HG02973 (cell line): Measurements from ENCODE around the gene NEURL3.

ENCODE experiments used
- ATAC-seq: cut with Tn5 transposase; IDR thresholded peaks from one replicate; pipeline ENCODE4 v1.9.1; 2021; ENCODE audit warnings: moderate library complexity; ENCODE audit not compliant: unreplicated experiment

The NEURL3 gene

DNA sequence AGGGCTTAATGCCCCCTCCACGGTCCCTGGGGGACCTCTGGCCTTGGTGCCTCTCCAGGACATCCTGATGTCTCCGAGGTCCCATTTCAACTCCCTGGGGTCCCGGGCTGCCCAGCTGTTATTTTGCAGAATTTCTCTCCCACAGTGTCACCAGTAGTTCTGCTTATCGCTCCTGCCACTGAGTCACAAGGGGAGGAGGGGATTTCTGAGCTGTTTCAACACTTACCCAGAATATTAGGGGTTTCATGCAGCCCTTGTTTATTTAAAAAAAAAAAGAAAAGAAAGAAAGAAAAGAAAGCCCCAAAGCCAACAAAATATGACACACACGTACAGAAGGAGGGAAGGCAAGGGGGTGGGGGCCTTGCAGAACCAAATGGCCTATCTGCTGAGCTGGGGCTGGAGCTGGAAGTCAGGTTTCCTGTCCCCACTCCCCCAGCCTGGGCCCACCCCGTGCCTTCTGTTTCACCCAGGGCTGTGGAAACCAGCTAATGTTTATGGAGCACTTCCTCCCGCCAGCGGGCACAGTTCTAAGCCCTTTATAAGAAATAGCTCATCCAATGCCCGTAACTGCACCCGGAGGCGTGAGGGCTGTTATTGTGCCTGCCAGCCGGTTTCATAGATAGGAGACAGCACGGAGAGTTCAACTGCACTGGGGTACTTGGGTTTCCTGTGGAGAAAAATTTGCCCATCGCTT, 23.0 kb upstream of the NEURL3 start:
- no peak for ATAC-seq

DNA sequence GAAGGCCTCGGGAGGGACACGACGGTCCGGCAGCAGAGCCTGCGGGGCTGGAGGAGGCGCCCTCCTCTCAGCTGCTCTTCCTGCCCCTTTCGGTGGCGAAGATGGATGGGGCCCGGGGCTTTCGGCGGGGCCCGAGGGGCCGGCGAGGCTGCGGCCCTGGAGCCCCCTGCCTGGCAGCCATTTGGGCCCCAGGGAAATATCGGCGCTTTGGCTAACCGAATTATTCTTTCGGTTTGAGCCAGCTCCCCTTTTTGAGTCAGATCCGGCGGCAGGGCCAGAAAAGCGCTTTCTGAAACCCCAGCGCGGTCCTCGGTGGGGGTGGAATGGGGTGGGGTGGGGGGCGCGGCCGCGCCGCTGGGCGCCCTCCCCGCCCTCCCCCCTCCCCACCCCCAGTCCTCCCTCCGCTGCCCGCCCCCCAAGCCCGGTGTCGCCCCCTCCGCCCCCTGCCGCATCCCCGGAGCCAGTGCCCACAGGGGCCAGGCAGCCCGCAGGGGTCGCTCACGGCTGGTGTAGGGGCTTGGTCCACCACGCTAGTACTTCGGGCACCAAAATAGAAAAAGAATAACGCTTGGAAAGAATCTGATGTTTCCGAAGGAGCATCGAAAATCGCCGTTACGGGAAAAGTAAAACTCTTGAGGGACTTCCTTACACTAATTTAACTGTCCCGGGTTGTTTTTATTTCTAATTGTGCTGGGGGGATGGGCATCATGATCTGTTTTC, 22.3 kb upstream of the NEURL3 start:
- peak; percentile 41 for ATAC-seq

DNA sequence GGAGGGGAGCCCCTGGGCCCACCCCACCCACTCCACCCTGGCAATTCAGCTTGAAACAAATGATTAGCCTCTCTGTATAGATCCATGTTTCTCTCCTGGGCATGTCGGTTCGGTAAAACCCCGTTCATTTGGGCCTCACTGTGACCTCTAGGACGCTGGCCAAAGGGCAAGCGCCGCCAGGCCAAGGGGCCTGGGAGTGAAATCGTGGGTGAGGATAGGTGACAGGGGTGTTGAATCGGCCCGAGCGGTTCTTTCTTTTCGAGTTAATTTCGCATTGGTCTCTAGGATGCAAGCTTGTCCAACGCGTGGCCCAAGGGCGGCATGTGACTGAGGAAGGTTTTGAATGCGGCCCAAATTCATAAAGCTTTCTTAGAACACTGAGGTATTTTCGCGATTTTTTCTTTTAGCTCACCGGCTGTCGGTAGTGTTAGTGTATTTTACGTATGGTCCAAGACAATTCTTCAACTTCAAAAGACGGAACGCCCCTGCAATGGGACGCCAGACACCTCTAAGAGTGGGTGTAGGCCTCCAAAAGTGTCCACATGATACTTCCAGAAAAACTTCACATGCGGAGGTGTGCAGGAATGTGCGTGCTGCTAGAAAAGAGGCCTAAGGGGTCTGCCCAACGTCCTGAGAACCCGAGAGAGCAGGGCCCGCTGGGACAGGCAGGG, 21.6 kb upstream of the NEURL3 start:
- no peak for ATAC-seq

DNA sequence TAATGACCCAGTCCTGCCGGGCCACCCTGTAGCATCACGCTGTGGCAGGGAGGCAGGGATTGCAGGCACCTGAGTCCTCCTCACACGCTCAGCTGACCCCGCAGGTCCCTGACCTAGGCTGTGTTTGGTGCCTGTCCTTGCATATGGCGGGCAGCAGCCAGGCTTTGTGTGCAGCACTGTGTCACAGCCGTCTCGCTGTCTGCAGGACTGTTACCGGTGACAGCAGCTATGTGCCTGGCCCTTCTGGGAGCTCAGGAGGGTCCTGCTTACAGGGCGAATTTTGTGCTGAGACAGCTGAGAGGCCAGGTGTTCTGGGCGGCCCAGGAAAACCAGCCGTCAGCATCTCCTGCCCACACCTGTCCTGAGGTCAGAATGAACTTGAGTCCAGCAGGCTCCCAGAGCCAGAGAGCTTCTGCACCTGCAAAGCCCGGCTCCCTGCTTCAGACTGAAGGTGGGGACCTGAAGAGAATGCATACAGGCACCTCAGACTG, 21.0 kb upstream of the NEURL3 start:
- ATAC-seq, result no peak

DNA sequence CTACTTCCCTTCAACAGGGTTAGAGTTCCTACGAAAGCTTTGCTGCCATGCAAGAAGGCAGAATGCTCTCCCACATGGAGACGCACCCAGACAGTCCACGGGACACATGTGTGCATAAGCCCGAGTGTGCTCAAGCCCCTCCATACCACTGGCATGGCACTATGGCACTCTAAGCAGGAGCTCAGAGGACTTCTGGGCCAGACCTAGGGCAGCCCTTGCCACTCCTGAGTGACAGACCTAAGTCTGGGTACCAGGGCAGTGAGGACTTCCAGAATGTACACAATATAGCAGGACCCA, 20.0 kb upstream of the NEURL3 start:
- no peak for ATAC-seq

DNA sequence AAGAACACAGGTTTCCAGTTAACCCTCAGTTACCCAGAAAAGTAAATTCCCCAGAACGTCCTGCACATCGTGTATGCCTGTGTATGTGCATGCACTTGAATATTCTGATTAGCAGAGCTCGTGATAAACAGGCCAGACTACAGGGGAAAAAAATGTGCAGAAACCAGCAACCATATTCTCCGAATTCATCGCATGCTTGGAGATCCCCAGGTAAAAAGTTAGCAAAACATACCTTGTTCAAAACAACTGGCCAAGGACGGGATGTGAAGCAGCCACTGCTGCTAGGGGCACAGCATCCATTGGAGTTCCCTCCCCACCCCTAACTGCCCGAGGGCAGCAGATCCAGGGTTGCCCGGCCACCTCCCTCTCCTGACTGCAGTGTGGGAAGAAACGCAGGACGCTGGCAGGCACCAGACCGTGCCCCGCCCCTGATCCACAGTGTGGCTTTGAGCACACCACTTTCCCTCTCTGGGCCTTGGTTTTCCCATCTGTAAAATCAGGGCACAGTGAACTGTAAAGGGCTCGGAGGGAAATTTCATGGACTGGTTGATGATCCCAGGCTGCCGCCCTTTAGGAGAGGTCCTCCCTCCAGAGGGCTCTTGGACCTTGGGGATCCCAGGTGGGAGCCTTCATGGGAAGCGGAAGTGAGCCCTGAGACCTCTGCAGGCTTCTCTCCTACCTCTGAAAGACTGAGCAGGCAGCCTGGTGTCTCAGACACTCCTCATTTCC, 19.5 kb upstream of the NEURL3 start:
- no peak for ATAC-seq

DNA sequence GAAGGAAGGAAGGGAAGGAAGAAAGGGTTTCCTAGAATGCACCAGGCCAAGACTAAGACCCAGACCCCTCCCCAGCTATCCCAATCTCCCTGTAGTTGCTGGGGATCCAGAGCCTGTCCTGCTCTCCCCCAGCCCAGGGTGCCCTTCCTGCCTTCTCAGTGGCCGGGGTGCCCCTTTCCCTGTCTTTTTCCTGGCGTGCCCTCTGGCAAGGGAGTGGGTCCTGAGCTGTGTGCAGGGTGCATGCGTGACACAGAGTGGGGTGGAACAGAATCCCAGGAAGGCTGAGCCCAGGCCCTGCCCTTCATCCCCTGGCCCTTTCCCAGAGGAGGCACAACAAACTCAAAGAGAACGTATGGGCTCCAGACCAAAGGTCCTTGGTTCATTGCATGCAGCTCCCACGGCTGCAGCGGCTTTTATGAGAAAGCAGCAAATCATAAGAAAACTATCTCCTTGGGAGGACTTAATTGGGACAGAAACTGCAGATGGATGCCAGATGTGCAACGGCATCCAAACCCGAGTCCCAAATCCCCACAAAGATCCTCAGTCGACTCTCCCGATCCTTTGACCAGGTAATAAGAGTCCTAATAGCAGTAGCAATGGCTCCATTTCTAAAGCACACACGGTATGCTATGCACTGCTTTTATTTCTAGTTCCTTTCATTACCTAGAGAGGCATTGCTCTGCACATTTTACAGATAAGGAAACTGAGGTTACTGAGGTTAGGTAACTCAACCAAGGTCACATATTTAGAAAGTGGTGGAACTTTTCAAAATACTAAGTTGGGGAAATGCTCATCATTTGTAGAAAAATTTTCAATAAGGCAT, 18.7 kb upstream of the NEURL3 start:
- no peak for ATAC-seq

DNA sequence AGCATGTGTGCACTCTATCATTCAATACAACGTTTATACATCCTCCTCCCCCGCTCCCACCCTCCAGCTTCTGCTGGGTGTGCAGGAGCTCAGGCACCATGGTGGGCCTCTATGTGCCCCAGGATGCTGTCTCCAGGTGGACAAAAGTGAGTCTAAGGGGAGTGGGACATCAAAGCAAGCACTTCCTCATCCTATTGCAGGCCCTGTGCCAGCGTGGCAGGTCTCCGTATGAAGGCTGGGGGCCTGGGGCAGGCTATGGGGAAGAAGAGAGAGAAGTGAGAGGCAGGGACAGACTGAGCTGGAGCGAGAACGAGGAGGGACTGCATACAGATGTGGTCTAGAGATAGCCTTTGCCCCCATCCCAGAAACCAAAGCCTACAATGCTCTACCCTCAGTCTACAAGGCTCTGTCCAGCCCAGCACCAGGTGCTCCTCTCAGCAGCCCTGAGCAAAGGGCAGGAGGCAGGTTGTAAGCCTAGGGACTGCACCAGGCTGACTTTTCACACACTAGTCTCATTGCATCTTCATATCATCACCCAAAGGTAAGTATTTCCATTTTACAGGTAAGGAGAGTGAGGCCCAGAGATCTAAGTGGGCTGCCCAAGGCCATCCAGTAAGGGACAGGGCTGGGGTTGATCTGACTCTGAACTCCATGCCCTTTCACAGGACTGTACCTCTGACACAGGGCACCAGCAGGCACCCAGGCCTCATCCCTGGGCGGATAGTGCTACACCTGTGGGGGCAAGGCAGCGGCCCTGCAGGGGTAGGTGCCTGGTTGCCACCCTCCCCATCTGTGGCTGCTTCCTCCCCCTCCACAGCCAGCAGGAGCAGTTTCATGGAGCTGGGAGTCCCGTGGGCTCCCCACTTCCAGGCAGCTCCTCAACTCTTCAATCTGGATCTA, 17.4 kb upstream of the NEURL3 start:
- no peak for ATAC-seq

DNA sequence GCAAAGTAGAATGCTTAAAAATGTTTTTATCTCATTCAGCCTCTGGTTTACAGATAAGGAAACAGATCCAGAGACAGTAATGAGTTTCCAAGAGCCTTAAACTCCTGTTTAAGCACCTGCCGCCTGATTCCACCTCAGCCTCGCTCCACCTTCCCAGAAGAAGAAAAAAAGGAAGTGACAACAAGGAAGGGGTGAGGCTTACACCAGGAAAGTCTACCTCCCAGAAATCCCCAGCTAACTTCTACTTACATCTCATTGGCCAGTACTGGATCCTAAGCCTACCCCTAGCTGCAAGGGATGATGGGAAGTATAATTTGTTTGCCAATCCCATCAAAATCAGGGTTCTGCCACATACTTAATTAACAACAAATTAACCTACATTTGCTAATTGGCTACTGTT, 16.1 kb upstream of the NEURL3 start:
- ATAC-seq, result no peak

DNA sequence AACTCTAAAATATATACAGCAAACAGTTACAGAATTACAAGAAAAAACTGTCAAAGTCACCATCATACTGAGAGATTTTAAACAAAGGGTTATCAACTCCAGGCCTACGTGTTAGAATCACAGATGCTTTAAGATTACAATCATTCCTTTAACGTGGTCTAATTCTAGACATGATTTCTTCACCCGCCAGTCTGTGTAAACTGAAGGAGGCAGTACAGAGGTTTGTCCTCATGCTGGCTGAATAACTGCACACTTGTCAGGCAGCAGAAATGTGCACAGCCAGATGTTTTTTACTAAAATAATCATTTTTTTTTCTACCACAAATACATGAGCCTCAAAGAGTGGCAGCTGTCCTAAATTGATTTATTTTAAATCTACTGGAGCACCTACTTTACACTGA, 15.5 kb upstream of the NEURL3 start:
- ATAC-seq, result no peak

DNA sequence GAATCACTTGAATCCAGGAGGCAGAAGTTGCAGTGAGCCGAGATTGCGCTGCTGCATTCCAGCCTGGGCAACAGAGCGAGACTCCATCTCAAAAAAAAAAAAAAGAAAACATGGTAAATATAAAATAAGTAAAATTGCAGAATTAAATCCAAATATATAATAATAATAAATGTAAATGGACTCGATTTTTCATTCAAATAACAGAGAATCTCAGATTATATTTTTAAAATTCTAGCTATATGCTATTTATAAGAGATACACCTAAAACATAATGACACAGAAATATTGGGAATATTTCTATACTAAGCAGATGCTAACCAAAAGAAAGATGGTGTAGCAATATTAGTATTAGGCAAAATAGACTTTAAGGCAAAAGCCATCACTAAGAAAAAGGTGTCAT, 15.1 kb upstream of the NEURL3 start:
- no peak for ATAC-seq

DNA sequence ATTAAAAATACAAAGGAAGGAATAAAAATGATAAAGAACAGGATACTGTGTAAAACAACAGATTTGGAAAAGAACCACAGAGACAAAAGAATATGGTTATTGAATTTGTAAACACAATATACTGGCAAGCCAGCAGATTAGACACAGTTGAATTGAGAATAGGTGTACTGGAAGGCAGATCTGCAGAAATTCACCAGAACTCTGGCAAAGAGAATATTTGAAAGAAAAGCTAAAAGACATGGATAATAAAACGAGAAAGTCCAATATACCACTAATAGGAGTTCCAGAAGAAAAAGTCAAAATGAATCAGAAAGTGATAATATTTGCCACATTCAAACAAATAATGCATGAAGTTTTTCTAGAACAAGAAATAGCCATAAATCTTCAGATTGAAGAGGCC, 11.9 kb upstream of the NEURL3 start:
- no peak for ATAC-seq

DNA sequence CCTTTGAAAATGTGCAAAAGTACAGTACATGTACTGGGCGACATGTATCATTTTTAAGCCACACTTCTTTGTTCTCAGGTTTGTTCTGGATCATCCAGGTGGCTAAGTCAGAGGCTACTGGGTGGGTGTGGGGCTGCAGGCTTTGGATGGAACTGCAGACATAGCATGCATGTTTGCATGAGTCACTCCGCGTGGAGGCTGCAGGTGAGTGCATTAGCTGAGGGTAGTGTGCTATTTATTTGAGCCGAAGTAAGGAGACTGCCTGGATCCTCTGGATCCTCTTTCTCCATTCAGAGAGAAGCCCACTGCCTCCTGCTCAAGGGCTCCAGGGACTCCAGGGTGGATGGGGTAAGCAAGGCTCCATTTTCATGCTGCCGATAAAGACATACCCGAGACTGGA, 9.4 kb upstream of the NEURL3 start:
- ATAC-seq, result no peak

DNA sequence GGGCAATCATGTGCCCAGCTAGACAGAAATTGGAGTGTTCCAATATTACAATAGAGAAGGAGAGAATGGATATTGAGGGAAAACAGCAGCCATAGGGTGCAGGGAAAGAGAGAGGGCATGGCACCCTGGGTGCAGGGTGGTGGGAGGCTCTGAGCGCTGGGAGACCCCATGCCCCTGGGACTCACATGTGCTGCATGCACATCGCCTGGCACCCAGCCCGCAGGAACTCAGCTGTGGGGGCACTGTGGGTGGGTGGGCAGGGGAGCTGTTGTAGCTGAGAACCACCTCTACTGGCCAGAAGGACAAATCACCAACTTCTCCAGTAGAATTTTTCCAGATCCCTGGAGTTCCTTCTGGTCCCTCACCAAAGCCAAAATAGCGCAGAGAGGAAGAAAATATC, 7.2 kb upstream of the NEURL3 start:
- ATAC-seq, result no peak

DNA sequence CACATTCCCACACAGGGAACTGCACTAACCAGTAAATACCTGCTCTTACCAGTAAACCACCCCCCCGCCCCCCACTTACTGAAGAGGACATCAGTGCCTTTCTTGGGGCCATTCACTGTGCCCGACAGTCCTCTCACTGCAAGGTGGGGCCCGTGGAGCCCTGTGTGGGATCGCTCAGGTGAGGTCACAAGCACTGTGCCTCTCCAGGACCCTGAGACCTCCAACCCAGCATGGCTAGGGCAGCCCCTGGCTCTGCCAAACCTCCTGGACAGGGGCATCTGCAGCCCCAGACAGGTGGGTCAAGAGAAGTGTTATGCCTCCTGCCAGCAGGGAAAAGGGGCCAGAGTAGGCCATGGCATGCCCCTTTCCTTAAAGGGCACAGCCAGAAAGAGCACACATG, 6.7 kb upstream of the NEURL3 start:
- no peak for ATAC-seq

DNA sequence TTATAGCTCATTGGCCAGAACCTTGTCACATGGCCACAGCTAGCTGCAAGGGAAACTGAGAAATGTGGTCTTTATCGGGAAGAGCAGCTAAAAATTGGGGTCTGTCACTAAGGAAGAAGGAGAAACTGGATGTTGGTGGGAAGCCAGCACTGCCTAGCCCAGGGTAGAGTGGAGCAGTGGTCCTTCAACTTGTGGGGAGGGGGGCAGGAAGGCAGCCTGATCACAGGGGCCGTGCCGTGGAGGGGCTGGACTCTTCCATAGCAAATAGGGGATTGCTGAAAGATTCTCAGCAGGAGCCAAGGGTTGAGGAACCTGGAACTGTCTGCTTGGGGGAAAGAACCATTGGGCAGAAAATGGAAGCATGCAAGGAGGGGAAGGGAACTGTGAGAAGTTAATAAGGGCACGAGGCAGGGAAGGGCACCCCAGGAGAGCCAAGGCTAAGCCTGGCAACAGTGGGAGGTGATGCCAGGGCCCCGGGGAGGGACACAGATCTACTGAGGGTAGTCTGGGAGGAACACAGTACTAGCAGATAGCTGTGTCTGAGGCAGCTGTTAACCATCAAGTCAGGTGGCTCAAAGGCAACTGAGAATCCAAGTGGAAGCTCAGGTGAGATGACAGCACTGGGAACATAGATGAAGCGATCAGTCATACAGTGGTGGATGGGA, 5.9 kb upstream of the NEURL3 start:
- ATAC-seq, result no peak

DNA sequence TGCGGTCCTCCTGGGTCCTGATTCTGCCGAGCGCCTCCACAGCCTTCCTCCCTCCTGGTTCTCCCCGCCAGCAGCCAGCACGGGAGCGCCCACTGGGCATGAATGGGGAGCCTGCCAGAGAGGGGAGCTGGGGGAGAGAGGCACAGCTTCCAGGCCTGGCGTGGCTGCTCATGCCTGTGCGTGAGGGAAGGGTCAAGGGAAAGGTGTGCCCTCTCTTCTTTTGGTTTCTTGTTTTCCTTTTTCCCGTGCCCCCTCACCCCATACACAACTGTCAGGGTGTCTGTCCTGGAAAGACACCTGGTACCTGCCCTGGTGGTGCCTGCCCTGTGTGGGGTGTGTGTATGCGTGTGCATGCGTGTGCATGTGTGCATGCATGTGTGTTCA, 4.7 kb upstream of the NEURL3 start:
- no peak for ATAC-seq

DNA sequence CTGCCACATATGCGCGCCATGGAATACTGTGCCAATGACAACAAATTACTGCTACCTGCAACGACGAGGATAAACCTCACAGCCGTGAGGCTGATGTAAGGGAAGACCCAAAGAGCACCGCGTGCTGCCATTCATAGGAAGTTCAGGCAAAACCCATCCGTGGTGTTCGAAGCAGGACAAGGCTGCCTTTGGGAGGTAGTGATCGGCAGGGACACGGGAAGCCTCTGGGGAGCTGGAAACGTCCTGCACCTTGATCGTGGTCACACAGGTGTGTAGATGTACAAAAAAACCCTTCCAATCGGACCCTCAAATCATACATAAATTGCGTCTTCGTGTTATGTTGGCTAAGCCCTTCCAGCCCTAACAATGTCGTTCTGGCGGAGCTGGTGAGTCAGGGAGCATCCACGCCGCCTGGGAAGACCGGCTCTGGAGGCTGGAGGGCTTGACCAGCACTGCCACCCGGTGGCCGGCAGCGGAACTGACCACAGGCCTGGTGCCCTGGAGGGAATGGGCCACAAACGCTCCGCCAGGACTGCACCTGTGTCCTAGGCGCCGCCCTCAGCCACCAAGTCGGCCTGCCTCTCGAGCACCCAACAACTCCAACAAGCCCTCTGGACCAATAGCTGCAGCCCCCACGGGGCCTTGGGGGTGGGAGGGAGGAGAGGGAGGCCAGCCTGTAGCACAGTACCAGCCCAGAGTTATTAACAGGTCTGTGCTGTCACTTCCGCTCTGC, 4.1 kb upstream of the NEURL3 start:
- no peak for ATAC-seq
